B cell (primary cell): Measurements from ENCODE around the gene STARD6. TPM values are rescaled to one million over a fixed set of nuclear protein-coding genes. Genes with fewer than 3 reads are reported as not detected.

Experiments
- ATAC-seq: fragments of 200-7000 bp; cut with Tn5 transposase; one replicate; pipeline ENCODE4 v1.10.0; 2021; ENCODE audit warnings: low read depth, mild to moderate bottlenecking, moderate number of reproducible peaks, moderate library complexity
- CTCF ChIA-PET: fragments of 350-600 bp; sonication (Branson Sonifier 250); formaldehyde crosslinking; loops from one replicate; lab custom pipeline; 2021; ENCODE audit warnings: antibody characterized with exemption, inconsistent platforms; lab: Charles Lee
- POLR2A ChIA-PET: fragments of 350-600 bp; sonication (Branson Sonifier 250); formaldehyde crosslinking; loops from one replicate; lab custom pipeline; 2021; ENCODE audit warnings: antibody characterized with exemption; lab: Charles Lee
- DNase-seq: peaks from one replicate; pipeline ENCODE4 v3.0.0; 2013
- H2AFZ ChIP-seq: 2 replicates; pipeline ENCODE4 v1.6.1; 2012; ENCODE audit warnings: mild to moderate bottlenecking, low read depth, low read length; ENCODE audit not compliant: insufficient read depth, poor library complexity, severe bottlenecking
- H3K27ac ChIP-seq, 2 donors: 1 replicate in 1 of 2; 2 replicates in 1 of 2; pipeline ENCODE4 v1.5.1; 2012 to 2013; ENCODE audit warnings: low read length in 2 of 2, mild to moderate bottlenecking in 2 of 2, moderate library complexity in 1 of 2
- H3K27me3 ChIP-seq, 4 experiments: fragments of 200-600 bp in 1 of 4; sonication (generic) in 1 of 4; replicated peaks in 1 of 4; 1 replicate in 2 of 4; 2 replicates in 2 of 4; pipeline versions ENCODE4 v1.6.1 to v1.7.0; 2013 to 2016; ENCODE audit warnings: low read length in 3 of 4, mild to moderate bottlenecking in 2 of 4, mixed read lengths in 1 of 4, moderate library complexity in 1 of 4; ENCODE audit not compliant: insufficient read depth in 4 of 4, control insufficient read depth in 3 of 4; ENCODE audit errors: control extremely low read depth in 1 of 4
- H3K36me3 ChIP-seq, 2 experiments: replicated peaks in 1 of 2; 1 replicate in 1 of 2; 2 replicates in 1 of 2; pipeline versions ENCODE4 v1.6.1 to v1.7.1; 2013; ENCODE audit warnings: low read length in 1 of 2; ENCODE audit not compliant: insufficient read depth in 2 of 2, control insufficient read depth in 1 of 2; ENCODE audit errors: control extremely low read depth in 1 of 2, extremely low read depth in 1 of 2
- H3K4me1 ChIP-seq, 2 donors: fragments of 200-600 bp in 1 of 2; sonication (generic) in 1 of 2; 1 replicate in 1 of 2; 2 replicates in 1 of 2; pipeline versions ENCODE4 v1.5.1 to v1.6.1; 2013 to 2017; ENCODE audit warnings: low read length in 2 of 2; ENCODE audit not compliant: control insufficient read depth in 2 of 2, insufficient read depth in 2 of 2
- H3K4me2 ChIP-seq: replicated peaks from 2 replicates; pipeline ENCODE3; 2012; ENCODE audit warnings: mild to moderate bottlenecking, low read depth, low read length; ENCODE audit not compliant: poor library complexity, severe bottlenecking
- H3K4me3 ChIP-seq, 5 experiments: fragments of 200-600 bp in 1 of 5; sonication (generic) in 1 of 5; 1 replicate in 3 of 5; 2 replicates in 2 of 5; pipeline versions ENCODE4 v1.5.1 to v1.7.0; 2011 to 2016; ENCODE audit warnings: low read length in 4 of 5, mild to moderate bottlenecking in 4 of 5, low read depth in 2 of 5, control low read depth in 1 of 5, moderate library complexity in 1 of 5; ENCODE audit not compliant: insufficient read depth in 1 of 5; ENCODE audit errors: control extremely low read depth in 1 of 5, extremely low read depth in 1 of 5
- H3K79me2 ChIP-seq: fragments of 200-600 bp; sonication (generic); one replicate; pipeline ENCODE4 v1.6.0; 2016; ENCODE audit warnings: low read length; ENCODE audit not compliant: control insufficient read depth, insufficient read depth
- H3K9ac ChIP-seq: fragments of 200-600 bp; sonication (generic); 2 replicates; pipeline ENCODE4 v1.6.1; 2017; ENCODE audit warnings: mild to moderate bottlenecking, low read length, moderate library complexity
- H3K9me3 ChIP-seq, 3 donors: one replicate each; pipeline versions ENCODE4 v1.6.1 to v1.7.1; 2013; ENCODE audit warnings: low read length in 2 of 3; ENCODE audit not compliant: control insufficient read depth in 2 of 3, insufficient read depth in 1 of 3; ENCODE audit errors: control extremely low read depth in 1 of 3
- H4K20me1 ChIP-seq: 2 replicates; pipeline ENCODE4 v1.6.0; 2012; ENCODE audit warnings: mild to moderate bottlenecking, low read length; ENCODE audit not compliant: insufficient read depth, control insufficient read depth, poor library complexity, severe bottlenecking
- H3K27ac Mint-ChIP-seq: one replicate; pipeline ENCODE4 v1.8.0; 2021; ENCODE audit warnings: mixed read lengths
- H3K27me3 Mint-ChIP-seq: one replicate; pipeline ENCODE4 v1.8.0; 2021; ENCODE audit warnings: mixed read lengths
- H3K4me1 Mint-ChIP-seq: one replicate; pipeline ENCODE4 v1.8.0; 2021; ENCODE audit warnings: mixed read lengths
- H3K4me3 Mint-ChIP-seq: one replicate; pipeline ENCODE4 v1.8.0; 2021; ENCODE audit warnings: mixed read lengths
- H3K9me3 Mint-ChIP-seq: one replicate; pipeline ENCODE4 v1.8.0; 2022; ENCODE audit warnings: mixed read lengths; ENCODE audit not compliant: insufficient read depth
- CTCF ChIP-seq: fragments of 200-600 bp; IDR thresholded peaks from one replicate; pipeline ENCODE4 v1.8.0; 2022; ENCODE audit warnings: antibody characterized with exemption, mild to moderate bottlenecking
- EZH2 ChIP-seq: IDR thresholded peaks from 2 replicates; pipeline ENCODE4 v1.6.1; 2012; ENCODE audit warnings: borderline replicate concordance, low read depth, mild to moderate bottlenecking, moderate library complexity, low read length; ENCODE audit not compliant: insufficient read depth, poor library complexity, severe bottlenecking
- WGBS: methylation state at CpG from one replicate; pipeline ENCODE4 v1.1.5; 2013; ENCODE audit warnings: missing lambda C conversion rate; ENCODE audit not compliant: insufficient coverage; 5-methylcytosine and 5-hydroxymethylcytosine counted together
- intact Hi-C: fragments of 100-400 bp; cut with micrococcal nuclease; formaldehyde crosslinking; loops from one replicate; pipeline ENCODE4 v1.10.0; 2022
- polyA plus RNA-seq: library from polyadenylated mRNA; depleted of rRNA; stranded (reverse); fragments of >200 nt; gene quantifications from 2 replicates; pipeline ENCODE4 v1.2.3, GENCODE V29; 2012
- total RNA-seq, 2 donors: library from RNA; stranded (reverse); fragments of 120-200 nt in 1 of 2; gene quantifications; 1 replicate in 1 of 2; 2 replicates in 1 of 2; pipeline versions ENCODE4 v1.2.3 to v1.2.4, GENCODE V29; 2013 to 2022

The STARD6 gene
- total and polyA plus RNA-seq, 2 donors (not counting 1 experiment from before 2014, with no cell fraction given): not detected

GRCh38 chr18:54330768-54331548, 26.7 kb downstream of the STARD6 start:
- Histone ChIP-seq H3K4me3 (no peak overlapping the region), H3K27ac (no peak overlapping the region), H3K9ac (no peak overlapping the region), H2AFZ (no peak overlapping the region), H3K4me2 (no peak overlapping the region), H3K4me1 (no peaks in the 10 kb centered on the region), H3K9me3 (no peaks in the 10 kb centered on the region), H3K27me3 (no peaks in the 10 kb centered on the region), H4K20me1 (no peaks in the 10 kb centered on the region), H3K36me3 (no peaks in the 10 kb centered on the region), H3K79me2 (no peaks in the 10 kb centered on the region)
- H3K4me3 Mint-ChIP-seq: no peak overlapping the region
- DNase-seq (no peak), ATAC-seq (no peak)
- no peaks in the 10 kb centered on the region for H3K9me3 Mint-ChIP-seq
- POLR2A ChIA-PET: no interaction called here
- intact Hi-C loops: no loop called here
- no peaks in the 10 kb centered on the region for H3K4me1 Mint-ChIP-seq
- H3K27me3 Mint-ChIP-seq: peaks cover 5% of the 10 kb centered on the region
- CTCF ChIA-PET: interaction anchor here (0.7 to 2.0 kb wide), 2 partner anchors 39 to 108 kb away, joined by 3 to 9 read pairs; no protein-coding TSS in a partner anchor
- TF ChIP-seq CTCF (no peak), EZH2 (no peak)
- no peak overlapping the region for H3K27ac Mint-ChIP-seq
- 89% methylated on average over 1 of the region's 6 CpGs for WGBS

- H3K9me3 ChIP-seq: no peaks in the 10 kb centered on the region
- no peak overlapping the region for H3K4me3 ChIP-seq
- peaks cover 3% of the 10 kb centered on the region for H3K27me3 Mint-ChIP-seq
- no peaks in the 10 kb centered on the region for H3K4me1 ChIP-seq
- ATAC-seq: no peak
- no peaks in the 10 kb centered on the region for H3K4me1 Mint-ChIP-seq
- ChIA-PET CTCF (interaction anchor here (1.1 kb wide), 1 partner anchor 28 kb away, joined by 3 read pairs; the partner anchor contains the start of genes C18orf54 and STARD6), POLR2A (no interaction called here)
- no peak overlapping the region for H2AFZ ChIP-seq
- TF ChIP-seq CTCF (no peak), EZH2 (no peak)
- no peaks in the 10 kb centered on the region for H3K9me3 Mint-ChIP-seq
- no peak for DNase-seq
- H3K36me3 ChIP-seq: no peaks in the 10 kb centered on the region
- no peak overlapping the region for H3K4me2 ChIP-seq
- H3K79me2 ChIP-seq: no peaks in the 10 kb centered on the region
- no peak overlapping the region for H3K27ac ChIP-seq
- no peaks in the 10 kb centered on the region for H3K27me3 ChIP-seq
- no peak overlapping the region for H3K9ac ChIP-seq
- intact Hi-C loops: no loop called here
- no peaks in the 10 kb centered on the region for H4K20me1 ChIP-seq
- H3K27ac Mint-ChIP-seq: no peak overlapping the region
- no peak overlapping the region for H3K4me3 Mint-ChIP-seq
Measured at GRCh38 chr18:54329787-54330186, 27.9 kb downstream of the STARD6 start.
